MG63 (cell line): ENCODE results near the gene MSI2. TPM values are rescaled to one million over a fixed set of nuclear protein-coding genes. Genes with fewer than 3 reads are reported as not detected.
A peak's percentile ranks its signal among the peaks of the same experiment; 100 is the strongest.

Experiments
- DNase-seq: peaks from one replicate; pipeline ENCODE4 v3.0.0-alpha.2; 2020
- H3K27me3 ChIP-seq: fragments of 250-450 bp; sonication (Bioruptor Pico); 2 replicates; pipeline ENCODE4 v1.5.1; 2020; ENCODE audit warnings: mild to moderate bottlenecking, moderate library complexity
- H3K36me3 ChIP-seq: fragments of 250-450 bp; sonication (Bioruptor Pico); 2 replicates; pipeline ENCODE4 v1.5.1; 2020; ENCODE audit warnings: mild to moderate bottlenecking, moderate library complexity
- H3K4me3 ChIP-seq: fragments of 250-450 bp; sonication (Bioruptor Pico); 2 replicates; pipeline ENCODE4 v1.5.1; 2020; ENCODE audit warnings: mild to moderate bottlenecking, moderate library complexity
- H3K9me3 ChIP-seq: fragments of 250-450 bp; sonication (Bioruptor Pico); 2 replicates; pipeline ENCODE4 v1.5.1; 2020; ENCODE audit warnings: mild to moderate bottlenecking, moderate library complexity
- total RNA-seq: library from RNA; depleted of rRNA; stranded (reverse); fragments of >200 nt; shearing (Covaris generic); gene quantifications from 2 replicates; pipeline ENCODE4 v1.2.3, GENCODE V29; 2014; ENCODE audit warnings: low replicate concordance

The MSI2 gene
- total RNA-seq, 1 experiment from 2014 or later = 2.8 TPM

DNA sequence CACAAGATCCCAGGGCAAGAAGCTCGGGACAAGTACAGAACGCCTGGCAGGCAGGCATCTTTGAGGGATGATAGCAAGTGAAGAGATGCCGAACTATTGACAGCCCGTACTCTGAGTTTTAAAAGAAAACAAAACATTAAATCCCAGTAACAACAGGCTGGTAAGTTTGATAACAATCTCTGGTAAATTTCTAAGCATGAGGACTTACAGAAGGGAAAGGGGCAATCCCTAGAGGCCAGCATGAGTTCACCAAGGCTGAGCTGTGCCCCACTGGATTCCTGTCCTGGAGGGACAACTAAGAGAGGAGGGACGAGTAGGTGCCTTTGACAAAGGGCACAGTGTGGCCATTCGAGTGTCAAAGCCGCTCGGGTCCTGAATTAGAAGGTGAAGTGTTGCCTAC lies 462.6 kb downstream of the MSI2 start:
- Histone ChIP-seq H3K36me3 (no peaks in the 10 kb centered on the region), H3K27me3 (peaks cover 3% of the 10 kb centered on the region), H3K9me3 (no peaks in the 10 kb centered on the region), H3K4me3 (no peak overlapping the region)
- DNase-seq = no peak

DNA sequence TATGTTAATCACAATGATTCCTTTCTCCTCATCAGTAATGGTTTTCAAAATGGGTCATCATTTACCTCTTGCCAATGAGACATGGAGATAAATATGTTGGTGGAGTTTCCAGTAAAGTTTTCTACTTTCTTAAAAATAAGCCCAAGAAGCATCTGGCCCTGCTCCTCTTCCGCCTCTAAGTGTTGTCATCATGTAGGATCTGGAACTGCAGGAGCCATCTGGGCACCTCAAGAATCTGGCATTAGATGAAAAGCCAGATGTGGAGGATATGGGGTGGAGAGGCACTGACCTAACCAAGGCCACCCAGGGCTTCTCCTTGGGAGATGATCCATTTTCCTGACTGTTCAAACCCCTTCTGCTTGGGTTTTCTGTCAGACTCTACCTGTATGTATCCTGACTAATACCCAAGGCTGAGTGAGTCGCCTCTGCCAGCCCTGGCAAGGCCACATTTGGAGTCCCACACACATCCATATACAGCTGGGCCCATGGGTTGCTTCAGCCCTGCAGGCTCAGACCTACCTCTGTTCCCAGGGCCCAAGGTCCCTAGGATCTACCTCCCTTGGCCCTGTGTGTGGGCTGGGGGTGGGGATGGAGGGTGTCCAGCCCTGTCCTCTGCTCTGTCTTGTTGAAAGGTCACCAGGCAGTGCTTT lies 464.2 kb downstream of the MSI2 start:
- DNase-seq = no peak

DNA sequence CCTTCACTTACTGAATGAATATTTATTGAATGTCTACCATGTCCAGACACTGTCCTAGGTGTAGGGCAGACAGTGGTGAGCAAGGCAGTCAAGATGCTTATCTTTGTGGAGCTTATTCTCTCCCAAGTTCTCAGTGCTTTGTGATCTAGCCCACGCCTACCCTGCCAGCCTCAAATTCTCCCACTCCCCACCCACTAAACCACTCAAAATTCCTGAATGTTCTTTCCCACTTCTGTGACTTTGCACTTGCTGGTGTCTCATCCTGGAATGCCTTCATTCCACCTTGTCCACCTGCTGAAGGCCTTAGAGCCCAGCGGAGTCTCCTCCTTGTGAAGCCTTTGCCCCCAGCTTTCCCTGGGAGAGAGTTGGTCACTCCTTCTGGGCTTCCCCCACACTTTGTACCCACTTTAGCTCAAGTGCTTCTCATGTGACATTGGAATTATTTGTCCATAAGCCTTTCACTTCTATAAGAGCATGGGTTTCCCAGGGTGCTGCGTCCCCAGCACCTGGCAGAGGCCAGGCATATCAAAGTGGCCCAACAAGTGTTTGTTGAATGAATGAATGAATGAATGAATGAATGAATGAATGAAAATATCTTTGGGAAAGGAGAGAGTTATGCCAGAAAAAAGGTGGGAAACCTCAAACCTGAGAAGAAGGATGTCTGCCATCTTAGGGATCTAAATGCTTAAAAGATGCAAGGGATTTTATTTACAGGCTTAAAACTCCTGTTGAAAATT lies 465.8 kb downstream of the MSI2 start:
- no peaks in the 10 kb centered on the region; the same call in none of the 2 replicates for H3K27me3 ChIP-seq
- H3K9me3 ChIP-seq = no peaks in the 10 kb centered on the region
- no peak for DNase-seq
- H3K36me3 ChIP-seq = no peaks in the 10 kb centered on the region
- no peak overlapping the region for H3K4me3 ChIP-seq

More for the DNA sequence above, 464.2 kb downstream of the MSI2 start:
- H3K4me3 ChIP-seq = no peak overlapping the region
- H3K36me3 ChIP-seq = no peaks in the 10 kb centered on the region
- H3K27me3 ChIP-seq = peaks cover 3% of the 10 kb centered on the region
- no peaks in the 10 kb centered on the region for H3K9me3 ChIP-seq

DNA sequence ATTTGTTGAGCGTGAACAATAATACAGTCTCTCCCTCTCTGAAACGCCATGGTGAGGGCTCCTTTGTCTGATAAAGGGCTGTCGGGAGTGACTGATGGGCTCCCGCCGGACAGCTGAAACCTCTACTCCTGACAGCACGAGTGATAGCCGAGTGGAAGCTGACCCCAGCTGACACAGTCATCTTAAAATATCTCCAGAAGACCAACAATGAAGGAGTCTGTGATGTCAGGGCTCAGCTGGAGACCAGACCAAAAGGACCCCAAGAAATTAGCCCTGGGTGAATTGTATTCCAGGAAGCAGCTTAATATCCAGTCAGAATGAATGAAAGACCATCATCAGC lies 466.4 kb downstream of the MSI2 start:
- no peak for DNase-seq
- Histone ChIP-seq H3K9me3 (no peaks in the 10 kb centered on the region), H3K36me3 (no peaks in the 10 kb centered on the region), H3K27me3 (no peaks in the 10 kb centered on the region; the same call in 1 of the 2 replicates), H3K4me3 (no peak overlapping the region)

DNA sequence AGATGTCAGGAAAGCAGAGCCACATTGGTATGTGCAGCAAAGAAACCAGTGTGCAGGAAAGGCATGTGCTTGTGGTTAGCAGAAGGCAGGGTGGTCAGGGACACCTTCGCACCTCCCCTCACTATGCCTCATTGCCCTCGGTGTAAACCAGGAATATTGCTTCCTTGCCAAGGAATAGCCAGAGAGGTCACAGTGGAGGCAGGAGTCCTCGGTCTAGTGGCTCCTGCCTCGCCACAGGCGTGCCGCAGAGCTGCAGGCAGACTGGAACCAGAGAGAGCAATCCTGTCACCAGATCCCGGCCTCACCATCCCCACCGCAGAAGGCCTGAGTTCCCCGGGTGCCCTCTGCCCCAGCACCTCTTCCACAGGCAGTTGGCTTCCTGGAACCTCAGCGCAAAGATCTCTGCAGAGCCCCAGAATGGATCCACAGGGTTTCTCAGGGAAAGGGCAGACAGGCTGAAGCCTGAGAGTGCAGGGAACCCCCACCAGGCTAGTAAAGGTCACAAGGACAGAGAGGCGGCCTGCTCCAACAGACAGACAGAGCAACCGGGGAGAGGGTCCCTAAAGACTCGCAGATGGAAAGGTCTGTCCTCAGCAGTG lies 467.2 kb downstream of the MSI2 start:
- Histone ChIP-seq H3K4me3 (no peak overlapping the region), H3K27me3 (no peaks in the 10 kb centered on the region; the same call in 1 of the 2 replicates), H3K9me3 (no peaks in the 10 kb centered on the region), H3K36me3 (no peaks in the 10 kb centered on the region)
- no peak for DNase-seq

DNA sequence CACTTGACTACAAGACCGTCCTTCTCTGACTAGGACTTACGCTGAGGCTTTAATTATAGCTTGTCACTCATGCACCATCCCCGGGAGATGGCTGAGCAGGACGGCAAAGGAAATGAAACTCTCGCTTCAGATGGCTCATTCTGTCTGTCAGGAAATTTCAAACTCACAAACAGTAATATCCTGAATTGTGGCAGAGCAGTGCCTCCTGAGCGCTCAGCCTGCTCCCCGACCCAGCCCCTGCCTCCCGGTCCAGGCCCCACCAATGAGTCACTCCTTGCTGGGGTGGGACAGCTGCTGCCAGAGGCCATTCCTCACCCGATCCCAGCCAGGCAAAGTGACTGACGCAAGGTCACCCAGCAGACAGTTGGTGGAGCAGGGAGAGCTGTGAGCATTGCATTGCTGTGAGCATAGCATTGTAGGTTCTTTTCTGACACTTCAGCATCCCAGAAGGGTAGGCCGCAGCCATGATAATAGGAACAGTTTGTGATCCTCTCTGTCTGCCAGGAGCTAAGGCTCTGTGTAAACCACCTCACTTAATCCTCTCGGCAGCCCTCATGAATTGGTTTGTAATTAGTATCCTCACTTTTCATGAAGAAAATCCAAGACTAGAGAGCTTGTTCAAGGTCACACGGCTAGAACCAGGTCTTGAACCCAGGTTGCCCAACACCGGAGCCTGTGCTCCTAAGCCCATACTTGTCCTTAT lies 467.9 kb downstream of the MSI2 start:
- DNase-seq = peak; percentile 24
- H3K9me3 ChIP-seq = no peaks in the 10 kb centered on the region
- no peak overlapping the region for H3K4me3 ChIP-seq
- no peaks in the 10 kb centered on the region; the same call in 1 of the 2 replicates for H3K27me3 ChIP-seq
- no peaks in the 10 kb centered on the region for H3K36me3 ChIP-seq

DNA sequence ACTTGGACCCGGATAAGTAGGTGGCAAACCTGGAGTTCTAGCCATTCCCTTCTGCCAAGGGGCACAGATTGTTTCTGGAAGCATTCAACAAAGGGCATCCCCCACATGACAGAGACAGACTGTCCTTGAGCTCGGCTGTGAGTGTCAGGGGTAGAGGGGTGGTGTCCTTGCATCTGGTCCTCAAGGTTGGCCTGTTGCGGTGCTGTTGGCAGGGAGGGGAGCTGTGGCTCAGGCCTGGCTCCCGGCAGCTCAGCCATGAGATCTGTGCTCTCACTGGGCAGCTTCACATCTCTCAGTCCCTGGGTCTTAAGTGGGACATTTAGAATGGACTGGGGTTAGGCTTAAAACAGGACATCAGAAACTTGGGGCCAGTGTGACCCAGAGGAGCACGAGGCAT lies 468.4 kb downstream of the MSI2 start:
- no peaks in the 10 kb centered on the region for H3K36me3 ChIP-seq
- H3K9me3 ChIP-seq = no peaks in the 10 kb centered on the region
- no peak overlapping the region for H3K4me3 ChIP-seq
- no peaks in the 10 kb centered on the region for H3K27me3 ChIP-seq
- DNase-seq = no peak

DNA sequence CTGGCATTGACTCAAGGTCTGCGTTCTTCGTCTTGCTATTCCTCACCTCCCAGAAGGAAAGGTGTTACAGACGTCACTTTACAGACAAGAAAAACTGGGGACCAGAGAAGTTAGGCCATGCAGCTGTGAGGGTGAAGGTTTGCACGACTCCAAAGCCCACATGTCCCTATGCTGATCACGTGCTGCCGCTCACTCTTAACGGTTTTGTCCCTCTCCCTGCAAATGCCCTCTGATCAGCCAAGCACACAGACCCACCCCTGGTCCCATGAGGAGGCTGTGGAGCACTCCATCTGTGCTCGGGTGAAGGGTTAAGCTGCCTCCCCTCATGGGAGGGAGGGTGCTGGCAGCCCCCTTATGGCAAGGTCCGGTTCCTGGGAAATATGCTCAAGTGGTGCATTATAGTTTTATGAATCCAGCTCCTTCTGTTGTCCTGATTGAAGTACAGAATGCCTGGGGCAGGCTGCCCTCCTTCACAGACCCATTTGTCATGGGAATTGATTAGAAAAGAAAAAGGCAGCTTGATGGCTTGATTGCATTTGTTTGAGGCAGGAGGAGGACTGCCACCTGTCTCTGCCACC lies 470.0 kb downstream of the MSI2 start:
- no peak overlapping the region for H3K4me3 ChIP-seq
- no peaks in the 10 kb centered on the region for H3K9me3 ChIP-seq
- H3K36me3 ChIP-seq = no peaks in the 10 kb centered on the region
- DNase-seq = no peak
- no peaks in the 10 kb centered on the region for H3K27me3 ChIP-seq

DNA sequence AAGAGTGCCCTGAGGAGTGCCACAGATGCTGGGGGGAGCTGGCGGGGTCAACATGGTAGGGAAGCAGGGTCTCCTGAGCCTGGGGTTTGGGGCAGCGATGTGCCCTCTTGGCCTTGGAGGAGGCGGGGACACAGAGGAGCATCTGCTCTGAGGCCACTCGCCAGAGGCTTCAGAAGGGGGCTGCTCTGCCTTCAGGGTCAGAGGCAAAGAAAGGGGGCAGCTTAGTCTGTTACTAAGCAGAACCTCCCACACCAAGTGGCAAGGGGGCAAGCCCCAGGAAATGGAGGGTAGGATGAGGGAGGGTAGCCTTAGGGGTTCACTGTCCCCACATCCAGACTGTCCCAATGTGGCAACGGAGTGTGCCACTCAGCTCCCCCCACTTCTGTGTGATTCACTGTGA lies 470.5 kb downstream of the MSI2 start:
- DNase-seq = no peak
- H3K4me3 ChIP-seq = no peak overlapping the region
- H3K36me3 ChIP-seq = no peaks in the 10 kb centered on the region

DNA sequence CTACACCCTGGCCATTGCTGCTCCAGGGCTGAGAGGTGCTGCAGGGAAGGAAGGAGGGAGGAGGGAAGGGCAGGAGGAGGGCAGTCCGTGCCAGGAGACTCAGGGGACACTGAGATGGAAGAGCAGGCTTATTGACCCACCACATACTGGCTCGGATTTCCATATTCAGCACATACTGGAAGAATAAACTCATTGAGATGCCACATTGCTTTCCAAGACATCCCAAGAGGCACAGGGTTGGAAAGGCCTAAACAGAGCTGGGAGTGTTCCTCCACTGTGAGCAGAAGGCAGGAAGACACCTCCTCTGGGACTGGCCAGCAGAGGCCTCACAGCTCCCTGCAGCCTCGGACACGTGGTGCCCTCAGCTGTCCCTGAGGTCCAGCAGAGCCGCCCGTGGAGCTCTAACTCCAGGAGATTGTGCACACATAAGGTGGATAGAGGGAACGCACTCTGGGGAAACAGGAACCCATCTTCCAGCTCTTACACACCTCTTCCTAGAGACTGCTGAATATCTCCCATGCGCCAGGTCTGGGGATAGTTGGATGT lies 471.4 kb downstream of the MSI2 start:
- Histone ChIP-seq H3K36me3 (no peaks in the 10 kb centered on the region), H3K27me3 (no peaks in the 10 kb centered on the region), H3K9me3 (no peaks in the 10 kb centered on the region), H3K4me3 (no peak overlapping the region)
- DNase-seq = no peak

More for the DNA sequence above, 470.5 kb downstream of the MSI2 start:
- Histone ChIP-seq H3K9me3 (no peaks in the 10 kb centered on the region), H3K27me3 (no peaks in the 10 kb centered on the region)

DNA sequence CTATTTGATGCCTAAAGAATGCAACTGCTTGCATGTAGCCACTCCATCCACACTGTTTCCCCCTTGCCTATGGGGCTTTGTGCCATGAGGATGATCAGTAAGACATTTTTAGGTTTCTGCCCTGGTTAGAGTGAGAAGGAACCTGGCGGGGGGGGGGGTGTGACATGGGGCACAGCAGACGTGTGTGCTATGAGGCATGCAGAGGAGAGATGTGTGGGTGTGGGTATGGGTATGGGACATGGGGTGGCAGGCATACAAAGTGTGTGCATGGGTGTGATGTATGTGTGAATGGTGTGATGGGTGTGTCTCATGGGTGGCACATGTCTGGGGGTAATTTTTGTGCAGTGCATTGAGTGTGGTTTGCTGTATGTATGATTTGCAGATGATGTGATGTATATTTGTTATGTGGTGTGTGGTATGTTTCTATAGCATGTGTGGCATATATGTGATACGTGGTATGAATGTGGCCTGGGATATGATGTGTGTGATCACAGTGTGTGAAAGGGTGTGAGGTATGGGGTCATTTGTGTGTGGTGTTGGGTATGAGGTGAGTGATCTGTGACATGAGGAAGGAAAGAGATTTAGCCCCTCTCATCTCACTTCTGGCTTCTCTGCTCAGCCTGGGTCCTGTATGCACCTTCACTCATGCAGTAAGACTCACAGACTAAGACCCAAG lies 473.8 kb downstream of the MSI2 start:
- DNase-seq = no peak

DNA sequence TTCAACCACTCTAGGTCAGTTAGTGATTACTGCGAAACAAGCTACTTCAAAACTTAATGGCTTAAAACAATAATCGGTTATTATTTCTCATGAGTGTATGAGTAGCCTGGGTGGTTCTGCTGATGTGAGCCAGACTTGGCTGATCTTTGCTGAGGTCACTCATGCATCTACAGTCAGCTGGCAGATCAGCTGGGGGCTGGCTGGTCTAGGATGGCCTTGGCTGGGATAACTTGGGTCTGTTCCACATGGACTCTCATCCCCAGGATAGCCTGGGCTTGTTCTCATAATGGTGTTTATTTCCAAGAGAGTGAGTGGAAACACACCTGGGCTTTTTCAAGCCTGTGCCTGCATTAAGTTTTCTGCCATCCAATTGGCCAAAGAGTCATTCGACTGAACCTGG lies 475.7 kb downstream of the MSI2 start:
- Histone ChIP-seq H3K9me3 (no peaks in the 10 kb centered on the region), H3K36me3 (no peaks in the 10 kb centered on the region), H3K27me3 (no peaks in the 10 kb centered on the region; the same call in 1 of the 2 replicates), H3K4me3 (no peak overlapping the region)
- DNase-seq = no peak

More for the DNA sequence above, 473.8 kb downstream of the MSI2 start:
- Histone ChIP-seq H3K4me3 (no peak overlapping the region), H3K9me3 (no peaks in the 10 kb centered on the region), H3K27me3 (no peaks in the 10 kb centered on the region; the same call in 1 of the 2 replicates), H3K36me3 (no peaks in the 10 kb centered on the region)

DNA sequence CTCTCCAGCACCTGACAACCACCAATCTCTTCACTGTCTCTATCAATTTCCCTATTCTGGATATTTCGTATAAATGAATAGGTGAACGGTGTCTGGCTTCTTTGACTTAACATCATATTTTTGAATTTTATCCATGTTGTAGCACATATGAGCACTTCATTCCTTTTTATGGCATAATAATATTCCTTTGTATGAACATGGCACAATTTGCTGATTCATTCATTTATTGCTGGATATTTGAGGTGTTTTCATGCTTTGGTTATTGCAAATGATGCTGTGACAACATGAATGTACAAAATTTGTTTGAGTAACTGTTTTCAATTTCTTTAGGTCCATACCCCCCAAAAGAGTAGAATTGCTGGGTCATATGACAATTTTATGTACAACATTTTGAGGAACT lies 476.8 kb downstream of the MSI2 start:
- DNase-seq = no peak
- H3K36me3 ChIP-seq = no peaks in the 10 kb centered on the region
- no peak overlapping the region for H3K4me3 ChIP-seq
- H3K9me3 ChIP-seq = no peaks in the 10 kb centered on the region
- no peaks in the 10 kb centered on the region; the same call in 1 of the 2 replicates for H3K27me3 ChIP-seq
